Colonic mucosa (tissue), 4 donors: Measurements from ENCODE around the gene SSNA1. TPM values are rescaled to one million over a fixed set of nuclear protein-coding genes. Genes with fewer than 3 reads are reported as not detected.

Experiments used
- DNase-seq: peaks from one replicate; pipeline ENCODE4 v3.0.0-alpha.2; 2020
- H3K27ac ChIP-seq: fragments of 200-600 bp; one replicate; pipeline ENCODE4 v1.8.0; 2021
- H3K27me3 ChIP-seq: fragments of 200-600 bp; one replicate; pipeline ENCODE4 v1.8.0; 2021
- H3K36me3 ChIP-seq: fragments of 200-600 bp; one replicate; pipeline ENCODE4 v1.8.0; 2021
- H3K4me1 ChIP-seq: fragments of 200-600 bp; one replicate; pipeline ENCODE4 v1.8.0; 2021; ENCODE audit warnings: mild to moderate bottlenecking
- H3K4me3 ChIP-seq: fragments of 200-600 bp; one replicate; pipeline ENCODE4 v1.8.0; 2021
- H3K9ac ChIP-seq, 2 donors: one replicate each; pipeline ENCODE4 v1.7.0; 2013; ENCODE audit warnings: control low read depth in 2 of 2, low read depth in 2 of 2, low read length in 2 of 2
- H3K9me3 ChIP-seq: fragments of 200-600 bp; one replicate; pipeline ENCODE4 v1.8.0; 2021
- intact Hi-C: fragments of 100-400 bp; cut with DNase I; formaldehyde crosslinking; loops from one replicate; pipeline ENCODE4 v1.14.1; 2022
- total RNA-seq, 2 donors: library from RNA; stranded (reverse); fragmentation: NEBNext Ultra II Directional in 1 of 2; extraction: Animal tissue kit (Norgen Biotek cat#: 25700) in 1 of 2; gene quantifications; one replicate each; pipeline ENCODE4 v1.2.1, GENCODE V29; 2021
- TF ChIP-seq, protein P1 (sequence below): fragments of 200-600 bp; IDR thresholded peaks from one replicate; pipeline ENCODE4 v1.8.0; 2022; ENCODE audit warnings: antibody characterized with exemption, mild to moderate bottlenecking
- donor health status: healthy.
- donor health status: DM: no; HTN: no; CAD: no.
- donor health status: DM: no; HTN: no; CAD: no.

SSNA1 gene
- total RNA-seq, 2 donors from 2014 or later: 60.0 to 100 TPM

DNA sequence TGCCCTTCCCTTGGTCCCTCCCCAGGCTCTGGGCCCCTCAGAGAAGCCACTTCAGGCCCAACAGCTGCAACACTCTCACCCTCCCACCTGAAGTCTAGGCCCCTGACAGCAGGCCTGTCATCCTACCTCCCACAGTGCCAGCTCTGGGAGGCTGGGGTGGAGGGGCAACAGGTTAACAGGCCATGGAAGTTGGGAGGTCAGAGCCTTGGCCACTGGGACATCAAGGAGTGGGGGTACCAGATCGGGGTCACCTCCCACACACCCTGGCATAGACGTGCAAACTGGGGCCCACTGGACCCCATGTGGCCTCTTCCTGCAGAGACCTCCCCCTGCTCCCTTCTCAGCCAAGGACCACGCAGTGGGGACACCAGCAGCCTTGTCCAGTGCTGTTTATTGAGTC lies 2.8 kb downstream of the SSNA1 start:
- DNase-seq: no peak
- intact Hi-C loops: no loop called here
- H3K36me3 ChIP-seq: no peaks in the 10 kb centered on the region
- H3K9ac ChIP-seq: peak overlapping the region in 1 of 2 donors; percentile 26
- H3K4me1 ChIP-seq: peaks cover 54% of the 10 kb centered on the region
- no peaks in the 10 kb centered on the region for H3K9me3 ChIP-seq
- TF ChIP-seq, protein P1, sequence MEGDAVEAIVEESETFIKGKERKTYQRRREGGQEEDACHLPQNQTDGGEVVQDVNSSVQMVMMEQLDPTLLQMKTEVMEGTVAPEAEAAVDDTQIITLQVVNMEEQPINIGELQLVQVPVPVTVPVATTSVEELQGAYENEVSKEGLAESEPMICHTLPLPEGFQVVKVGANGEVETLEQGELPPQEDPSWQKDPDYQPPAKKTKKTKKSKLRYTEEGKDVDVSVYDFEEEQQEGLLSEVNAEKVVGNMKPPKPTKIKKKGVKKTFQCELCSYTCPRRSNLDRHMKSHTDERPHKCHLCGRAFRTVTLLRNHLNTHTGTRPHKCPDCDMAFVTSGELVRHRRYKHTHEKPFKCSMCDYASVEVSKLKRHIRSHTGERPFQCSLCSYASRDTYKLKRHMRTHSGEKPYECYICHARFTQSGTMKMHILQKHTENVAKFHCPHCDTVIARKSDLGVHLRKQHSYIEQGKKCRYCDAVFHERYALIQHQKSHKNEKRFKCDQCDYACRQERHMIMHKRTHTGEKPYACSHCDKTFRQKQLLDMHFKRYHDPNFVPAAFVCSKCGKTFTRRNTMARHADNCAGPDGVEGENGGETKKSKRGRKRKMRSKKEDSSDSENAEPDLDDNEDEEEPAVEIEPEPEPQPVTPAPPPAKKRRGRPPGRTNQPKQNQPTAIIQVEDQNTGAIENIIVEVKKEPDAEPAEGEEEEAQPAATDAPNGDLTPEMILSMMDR: no peak
- no peak overlapping the region for H3K27ac ChIP-seq
- H3K27me3 ChIP-seq: no peaks in the 10 kb centered on the region
- H3K4me3 ChIP-seq: no peak overlapping the region

DNA sequence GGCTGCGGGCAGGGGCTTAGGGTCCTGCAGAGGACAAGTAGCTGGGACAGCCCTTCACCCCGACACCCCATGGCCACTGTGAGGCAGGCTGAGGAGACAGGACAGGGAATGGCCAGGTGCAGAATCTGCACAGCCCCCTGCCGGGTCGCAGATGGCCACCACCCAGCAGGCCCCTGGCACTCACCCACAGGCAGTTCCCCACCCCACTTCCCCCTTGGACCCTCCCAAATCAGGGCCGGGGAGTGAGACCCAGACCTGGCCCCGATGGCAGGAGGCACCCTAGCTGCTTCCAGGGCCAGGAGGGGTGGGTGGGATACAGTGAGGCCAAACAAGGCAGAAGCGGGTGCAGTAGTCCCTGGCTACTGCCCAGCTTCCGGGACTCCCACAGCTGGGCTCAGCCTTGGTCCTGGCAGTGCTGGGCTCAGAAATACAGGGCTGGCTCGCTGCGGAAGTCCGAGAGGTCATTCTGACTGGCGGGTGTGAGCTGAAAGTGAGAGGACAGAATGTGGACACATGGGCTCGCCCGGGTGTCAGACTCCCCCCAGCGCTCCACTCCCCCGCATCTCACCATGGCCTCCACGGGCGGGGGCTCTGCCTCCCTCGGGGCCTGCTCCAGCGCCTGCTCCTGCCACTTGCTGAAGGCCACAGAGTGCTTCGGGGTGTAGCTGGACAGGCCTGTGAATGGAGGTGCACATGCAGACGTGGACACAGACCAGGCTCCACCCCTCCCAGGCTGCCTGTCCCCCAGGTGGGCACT lies 3.4 kb downstream of the SSNA1 start:
- intact Hi-C loops: no loop called here
- H3K9ac ChIP-seq: peak overlapping the region in 1 of 2 donors; percentile 15
- no peaks in the 10 kb centered on the region for H3K27me3 ChIP-seq
- TF ChIP-seq, protein P1: no peak
- no peak overlapping the region for H3K4me3 ChIP-seq
- peaks cover 52% of the 10 kb centered on the region for H3K4me1 ChIP-seq
- no peak overlapping the region for H3K27ac ChIP-seq
- no peaks in the 10 kb centered on the region for H3K36me3 ChIP-seq
- no peak for DNase-seq
- no peaks in the 10 kb centered on the region for H3K9me3 ChIP-seq

DNA sequence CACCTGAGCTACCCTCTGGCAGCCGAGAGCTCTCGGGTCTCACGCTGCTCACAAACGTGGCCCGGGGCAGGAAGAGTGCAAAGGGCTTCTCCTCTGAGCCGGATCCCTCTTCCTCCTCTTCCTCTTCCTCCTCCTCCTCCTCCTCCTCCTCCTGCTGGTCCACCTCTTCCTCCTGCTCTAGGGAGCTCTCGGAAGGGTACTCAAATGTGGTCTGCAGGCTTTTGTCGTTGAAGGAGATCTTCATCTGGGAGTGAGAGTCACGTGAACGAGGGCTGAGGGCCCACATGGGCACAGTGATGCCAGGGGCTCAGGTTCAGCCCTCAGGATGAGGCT lies 3.9 kb downstream of the SSNA1 start:
- Histone ChIP-seq H3K9ac (peak overlapping the region in 1 of 2 donors; percentile 15), H3K4me3 (no peak overlapping the region), H3K27ac (no peak overlapping the region), H3K27me3 (no peaks in the 10 kb centered on the region), H3K9me3 (no peaks in the 10 kb centered on the region), H3K36me3 (no peaks in the 10 kb centered on the region), H3K4me1 (peaks cover 47% of the 10 kb centered on the region)
- TF ChIP-seq, protein P1: no peak
- no peak for DNase-seq
- intact Hi-C loops: no loop called here

DNA sequence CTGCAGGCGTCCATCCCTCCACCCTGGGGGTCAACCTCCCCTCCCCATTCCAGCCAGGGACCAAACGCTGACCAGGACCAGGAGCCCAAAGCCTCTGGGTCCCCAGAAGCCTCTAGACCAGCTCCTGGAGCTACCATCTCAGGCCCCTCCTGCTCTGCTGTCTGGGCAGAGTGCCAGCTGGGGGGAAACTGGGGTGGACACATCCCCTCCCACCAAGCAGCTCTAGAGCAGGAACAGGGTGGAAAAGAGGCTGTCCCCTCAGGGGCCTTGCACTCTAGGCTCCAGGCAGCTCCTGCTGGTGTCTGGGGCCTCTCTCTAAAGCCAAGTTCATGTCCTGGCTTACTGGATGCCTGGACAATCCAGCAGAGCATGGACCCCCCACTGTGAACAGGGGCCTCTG lies 4.4 kb downstream of the SSNA1 start:
- TF ChIP-seq, protein P1: no peak
- H3K36me3 ChIP-seq: no peaks in the 10 kb centered on the region
- peaks cover 45% of the 10 kb centered on the region for H3K4me1 ChIP-seq
- DNase-seq: no peak
- no peaks in the 10 kb centered on the region for H3K9me3 ChIP-seq
- H3K27me3 ChIP-seq: no peaks in the 10 kb centered on the region
- intact Hi-C loops: no loop called here
- no peak overlapping the region for H3K9ac ChIP-seq
- H3K4me3 ChIP-seq: no peak overlapping the region
- H3K27ac ChIP-seq: no peak overlapping the region

DNA sequence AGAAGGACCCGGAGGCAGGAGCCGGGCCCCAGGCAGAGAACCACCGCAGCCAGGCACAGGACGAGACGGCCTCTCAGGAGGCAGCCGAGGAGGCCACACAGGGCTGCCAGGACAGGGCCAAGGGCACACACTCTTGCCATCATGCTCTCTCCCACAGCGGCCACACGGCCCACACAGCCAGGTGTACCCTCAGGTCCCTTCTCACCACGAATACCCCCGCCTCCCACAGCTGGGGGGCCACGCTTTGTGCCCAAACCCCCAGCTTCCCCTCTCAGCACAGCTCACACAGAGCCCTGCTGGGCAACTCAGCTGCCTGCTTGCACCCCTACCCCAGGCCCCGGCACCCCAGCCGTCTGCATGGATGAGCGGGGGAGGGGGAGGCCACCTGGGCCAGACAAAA lies 5.3 kb downstream of the SSNA1 start:
- Histone ChIP-seq H3K9ac (peak overlapping the region in 1 of 2 donors; percentile 86), H3K4me3 (no peak overlapping the region), H3K9me3 (no peaks in the 10 kb centered on the region), H3K4me1 (peaks cover 46% of the 10 kb centered on the region), H3K27me3 (no peaks in the 10 kb centered on the region), H3K27ac (peak overlapping the region; percentile 90), H3K36me3 (no peaks in the 10 kb centered on the region)
- DNase-seq: no peak
- intact Hi-C loops: no loop called here
- TF ChIP-seq, protein P1: no peak
